C4-2B (cell line): ENCODE measurements around the gene FGD5.

Experiments
- CTCF ChIP-seq: fragments of 450-650 bp; conservative IDR thresholded peaks from 2 replicates; pipeline ENCODE4 v1.5.1; 2017; ENCODE audit warnings: mild to moderate bottlenecking
- ZFX ChIP-seq: fragments of 450-650 bp; IDR thresholded peaks from 2 replicates; pipeline ENCODE4 v1.6.1; 2017

- TF ChIP-seq CTCF (no peak), ZFX (no peak)
Observed at GRCh38 chr3:14845826-14846225, 27.1 kb downstream of the FGD5 start.
